ENCODE results near the gene SPANXB1. TPM values are rescaled to one million over a fixed set of nuclear protein-coding genes. Genes with fewer than 3 reads are reported as not detected.
"Not testable (repeated sequence)": the region's sequence is repeated elsewhere in the genome, so short reads cannot be mapped to it uniquely, and the experiment has no call there.

Gene SPANXB1, protein sequence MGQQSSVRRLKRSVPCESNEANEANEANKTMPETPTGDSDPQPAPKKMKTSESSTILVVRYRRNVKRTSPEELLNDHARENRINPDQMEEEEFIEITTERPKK
- not detected for total RNA-seq
- 0.41 TPM for polyA plus RNA-seq
- long read RNA-seq, donor 1, result 0 reads
- long read RNA-seq, donor 2, result 0 reads
- long read RNA-seq, donor 3, result 0 reads
- long read RNA-seq, donor 4, result 0 reads
- long read RNA-seq, donor 5, result 0 reads
- long read RNA-seq, donor 6, result 0 reads
- long read RNA-seq, donor 7, result 0 reads
- long read RNA-seq, donor 8, result 0 reads
- long read RNA-seq, donor 9, result 0 reads
- long read RNA-seq, donor 10, result 0 reads

GRCh38 chrX:141002568-141002967, at the start of gene SPANXB1:
Gene SPANXB1 (plus strand): TSS chrX:141002594. CDS start chrX:141002694, 100 bp downstream.
- peak in 2 of 9 donors; percentile 0 to 7 for DNase-seq (ENCODE audit: low read depth in 6 of 9, low spot score in 9 of 9)
- not testable (repeated sequence) for H3K9me3 ChIP-seq (ENCODE audit: control insufficient read depth in 2 of 2, insufficient read depth in 1 of 2, low read length in 1 of 2); H3K36me3 ChIP-seq (ENCODE audit: control insufficient read depth in 2 of 2, insufficient read depth in 2 of 2, low read length in 1 of 2); H3K4me3 ChIP-seq (ENCODE audit: low read length in 2 of 2); H3K27me3 ChIP-seq (ENCODE audit: control insufficient read depth in 2 of 2, insufficient read depth in 1 of 2, low read length in 1 of 2); H3K27ac ChIP-seq (ENCODE audit: low read depth in 1 of 2, low read length in 1 of 2); H3K4me1 ChIP-seq (ENCODE audit: control insufficient read depth in 2 of 2, insufficient read depth in 2 of 2, low read length in 2 of 2)
- whole genome bisulfite sequencing, result 96% methylated on average over 13 of the region's 13 CpGs

DNA sequence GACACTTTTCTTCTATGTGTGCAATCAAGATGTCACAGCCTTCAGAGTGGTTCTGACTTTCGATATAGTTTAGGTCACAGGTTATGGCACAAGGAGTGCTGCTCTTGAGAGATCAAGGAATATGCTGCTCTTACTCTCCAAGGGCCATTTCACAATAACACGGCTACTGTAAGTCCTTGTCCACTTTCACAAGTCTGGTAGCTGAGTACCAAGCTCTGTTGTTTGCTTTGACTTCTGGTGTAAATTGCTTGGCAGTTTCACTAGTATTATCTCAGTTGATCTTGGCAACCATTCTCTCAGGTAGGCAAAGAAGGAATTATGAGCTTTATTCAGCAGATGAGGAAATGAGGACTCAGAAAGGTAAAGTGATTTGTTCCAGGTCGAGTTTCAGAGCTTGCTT, 35.4 kb upstream of the SPANXB1 start:
- Histone ChIP-seq H3K27ac (ENCODE audit: low read depth in 1 of 2, low read length in 1 of 2) (no peak overlapping the region), H3K4me1 (ENCODE audit: control insufficient read depth in 2 of 2, insufficient read depth in 2 of 2, low read length in 2 of 2) (no peaks in the 10 kb centered on the region), H3K4me3 (ENCODE audit: low read length in 2 of 2) (no peak overlapping the region), H3K9me3 (ENCODE audit: control insufficient read depth in 2 of 2, insufficient read depth in 1 of 2, low read length in 1 of 2) (no peaks in the 10 kb centered on the region), H3K27me3 (ENCODE audit: control insufficient read depth in 2 of 2, insufficient read depth in 1 of 2, low read length in 1 of 2) (no peaks in the 10 kb centered on the region), H3K36me3 (ENCODE audit: control insufficient read depth in 2 of 2, insufficient read depth in 2 of 2, low read length in 1 of 2) (no peaks in the 10 kb centered on the region)
- no peak for DNase-seq (ENCODE audit: low read depth in 6 of 9, low spot score in 9 of 9)
- 82% methylated on average over 3 of the region's 3 CpGs for WGBS

DNA sequence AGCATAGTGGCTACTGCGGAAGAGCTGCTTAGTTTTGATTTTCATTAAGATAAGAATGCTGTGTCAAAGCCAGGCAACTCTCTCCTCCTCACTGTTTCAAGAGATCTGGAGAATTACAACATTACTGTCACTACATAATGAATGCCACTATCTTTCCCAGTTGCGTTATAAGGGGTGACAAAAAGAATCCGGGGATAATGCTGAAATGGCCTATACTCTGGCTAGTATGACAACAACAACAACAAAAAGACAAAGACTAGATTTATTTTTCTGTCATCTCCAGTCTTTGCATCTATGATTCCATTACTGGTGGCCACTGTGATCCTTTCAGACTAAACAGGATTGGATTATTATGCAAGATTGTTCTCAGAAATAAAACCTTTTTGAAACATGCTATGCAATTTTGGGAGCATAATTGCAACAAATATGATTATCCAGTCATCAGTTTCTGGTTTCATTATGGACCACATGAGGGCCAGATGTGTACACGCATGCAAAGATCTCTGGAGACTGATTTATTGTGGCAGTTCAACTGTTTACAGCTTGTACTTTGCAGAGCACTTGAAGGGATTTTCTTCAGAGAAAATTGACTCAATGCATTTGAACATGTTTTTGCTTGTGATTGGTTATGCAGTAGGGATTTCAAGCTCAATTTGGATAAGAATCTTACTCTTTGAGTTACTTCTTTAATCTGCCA, 31.1 kb upstream of the SPANXB1 start:
- no peak overlapping the region for H3K27ac ChIP-seq (ENCODE audit: low read depth in 1 of 2, low read length in 1 of 2)
- no peaks in the 10 kb centered on the region for H3K27me3 ChIP-seq (ENCODE audit: control insufficient read depth in 2 of 2, insufficient read depth in 1 of 2, low read length in 1 of 2)
- 89% methylated on average over 4 of the region's 4 CpGs for WGBS
- no peaks in the 10 kb centered on the region for H3K36me3 ChIP-seq (ENCODE audit: control insufficient read depth in 2 of 2, insufficient read depth in 2 of 2, low read length in 1 of 2)
- H3K4me1 ChIP-seq (ENCODE audit: control insufficient read depth in 2 of 2, insufficient read depth in 2 of 2, low read length in 2 of 2), result no peaks in the 10 kb centered on the region
- no peaks in the 10 kb centered on the region for H3K9me3 ChIP-seq (ENCODE audit: control insufficient read depth in 2 of 2, insufficient read depth in 1 of 2, low read length in 1 of 2)
- DNase-seq (ENCODE audit: low read depth in 6 of 9, low spot score in 9 of 9), result no peak
- H3K4me3 ChIP-seq (ENCODE audit: low read length in 2 of 2), result no peak overlapping the region

DNA sequence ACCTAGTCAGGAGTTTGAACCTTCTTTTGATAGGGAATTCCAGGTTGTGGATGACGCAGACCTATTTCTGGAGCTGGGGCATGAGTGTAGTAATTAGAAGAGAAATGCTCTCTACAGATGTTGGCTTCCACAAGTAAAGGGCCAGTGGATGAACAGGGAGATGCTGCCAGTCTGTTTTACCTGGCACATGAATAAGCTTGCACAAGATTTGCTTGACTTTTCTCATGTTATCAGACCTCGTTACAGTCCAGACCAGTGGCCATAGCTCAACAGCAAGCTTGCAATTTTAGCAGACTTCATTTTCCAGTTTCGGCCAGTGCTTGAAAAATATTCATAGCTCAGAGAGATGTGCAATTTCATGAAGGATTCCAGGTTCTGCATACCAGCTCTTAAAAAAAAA, 26.9 kb upstream of the SPANXB1 start:
- H3K27ac ChIP-seq (ENCODE audit: low read depth in 1 of 2, low read length in 1 of 2), result no peak overlapping the region
- no peaks in the 10 kb centered on the region for H3K27me3 ChIP-seq (ENCODE audit: control insufficient read depth in 2 of 2, insufficient read depth in 1 of 2, low read length in 1 of 2)
- no peak for DNase-seq (ENCODE audit: low read depth in 6 of 9, low spot score in 9 of 9)
- no peaks in the 10 kb centered on the region for H3K36me3 ChIP-seq (ENCODE audit: control insufficient read depth in 2 of 2, insufficient read depth in 2 of 2, low read length in 1 of 2)
- no peak overlapping the region for H3K4me3 ChIP-seq (ENCODE audit: low read length in 2 of 2)
- no peaks in the 10 kb centered on the region for H3K4me1 ChIP-seq (ENCODE audit: control insufficient read depth in 2 of 2, insufficient read depth in 2 of 2, low read length in 2 of 2)
- H3K9me3 ChIP-seq (ENCODE audit: control insufficient read depth in 2 of 2, insufficient read depth in 1 of 2, low read length in 1 of 2), result no peaks in the 10 kb centered on the region
- 93% methylated on average over 3 of the region's 3 CpGs for WGBS

DNA sequence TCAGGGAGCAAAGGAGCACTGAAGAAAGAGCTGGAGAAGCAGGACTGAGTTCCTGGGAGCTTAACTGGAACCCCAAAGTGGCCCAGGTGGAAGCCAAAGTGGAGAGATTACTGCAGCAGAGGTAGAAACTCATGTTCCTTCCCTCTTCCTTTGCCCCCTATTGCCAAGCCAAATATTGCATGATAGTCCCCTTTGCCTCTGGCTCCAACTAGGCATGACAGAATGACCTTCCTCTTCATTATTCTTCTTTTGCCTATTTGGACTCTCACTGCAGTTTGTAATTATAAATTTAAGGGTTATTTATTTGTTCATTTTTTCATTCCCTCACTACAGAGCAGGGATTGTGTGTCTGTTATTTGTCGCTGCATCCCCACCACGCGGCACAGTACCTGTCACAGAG, 22.1 kb upstream of the SPANXB1 start:
- Histone ChIP-seq H3K27me3 (ENCODE audit: control insufficient read depth in 2 of 2, insufficient read depth in 1 of 2, low read length in 1 of 2) (no peaks in the 10 kb centered on the region), H3K9me3 (ENCODE audit: control insufficient read depth in 2 of 2, insufficient read depth in 1 of 2, low read length in 1 of 2) (no peaks in the 10 kb centered on the region), H3K36me3 (ENCODE audit: control insufficient read depth in 2 of 2, insufficient read depth in 2 of 2, low read length in 1 of 2) (no peaks in the 10 kb centered on the region), H3K4me3 (ENCODE audit: low read length in 2 of 2) (no peak overlapping the region), H3K27ac (ENCODE audit: low read depth in 1 of 2, low read length in 1 of 2) (no peak overlapping the region), H3K4me1 (ENCODE audit: control insufficient read depth in 2 of 2, insufficient read depth in 2 of 2, low read length in 2 of 2) (no peaks in the 10 kb centered on the region)
- DNase-seq (ENCODE audit: low read depth in 6 of 9, low spot score in 9 of 9), result no peak
- WGBS, result 97% methylated on average over 3 of the region's 3 CpGs

DNA sequence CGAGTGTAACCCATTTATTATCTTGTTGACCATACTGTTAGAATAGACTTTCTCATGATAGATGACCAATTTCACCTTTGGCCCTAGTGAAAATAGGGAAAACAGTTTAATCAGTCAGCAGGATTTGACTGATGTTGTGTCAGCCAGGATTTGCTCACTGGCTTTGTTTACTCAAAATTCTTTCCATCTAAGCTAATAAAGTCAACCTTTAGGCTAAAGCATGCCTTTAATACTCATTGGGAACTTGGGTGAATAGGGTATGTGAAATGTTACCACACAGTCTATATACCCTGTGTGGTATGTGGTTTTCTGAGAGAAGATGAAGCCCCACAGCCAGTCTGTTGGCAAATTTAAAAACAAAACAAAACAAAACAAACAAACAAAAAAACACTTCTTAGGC, 18.7 kb upstream of the SPANXB1 start:
- DNase-seq (ENCODE audit: low read depth in 6 of 9, low spot score in 9 of 9), result no peak
- WGBS, result 90% methylated on average over 1 of the region's 1 CpG
- no peak overlapping the region for H3K4me3 ChIP-seq (ENCODE audit: low read length in 2 of 2)
- no peaks in the 10 kb centered on the region for H3K27me3 ChIP-seq (ENCODE audit: control insufficient read depth in 2 of 2, insufficient read depth in 1 of 2, low read length in 1 of 2)
- no peaks in the 10 kb centered on the region for H3K36me3 ChIP-seq (ENCODE audit: control insufficient read depth in 2 of 2, insufficient read depth in 2 of 2, low read length in 1 of 2)
- no peaks in the 10 kb centered on the region for H3K9me3 ChIP-seq (ENCODE audit: control insufficient read depth in 2 of 2, insufficient read depth in 1 of 2, low read length in 1 of 2)
- H3K27ac ChIP-seq (ENCODE audit: low read depth in 1 of 2, low read length in 1 of 2), result no peak overlapping the region
- H3K4me1 ChIP-seq (ENCODE audit: control insufficient read depth in 2 of 2, insufficient read depth in 2 of 2, low read length in 2 of 2), result no peaks in the 10 kb centered on the region

DNA sequence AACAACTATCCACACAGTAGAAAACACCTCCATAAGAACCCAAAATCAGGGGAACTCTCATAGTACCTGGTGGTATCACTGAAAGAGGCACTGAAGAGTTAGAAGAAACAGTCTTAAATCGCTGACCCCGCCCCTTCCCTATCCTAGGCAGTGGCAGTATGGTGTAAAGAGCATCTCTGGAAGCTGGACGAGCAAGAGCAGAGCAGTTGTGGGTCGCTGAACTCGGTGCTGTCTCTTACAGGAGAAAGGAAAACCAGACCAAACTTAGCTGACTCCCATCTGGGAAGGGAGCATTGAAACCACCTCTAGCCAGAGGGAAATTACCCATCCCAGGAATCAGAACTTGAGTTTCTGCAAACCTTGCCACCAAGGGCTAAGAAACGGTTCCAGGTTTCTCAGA, 2.8 kb downstream of the SPANXB1 start:
- H3K27ac ChIP-seq (ENCODE audit: low read depth in 1 of 2, low read length in 1 of 2); DNase-seq (ENCODE audit: low read depth in 6 of 9, low spot score in 9 of 9); H3K4me3 ChIP-seq (ENCODE audit: low read length in 2 of 2); H3K4me1 ChIP-seq (ENCODE audit: control insufficient read depth in 2 of 2, insufficient read depth in 2 of 2, low read length in 2 of 2); H3K36me3 ChIP-seq (ENCODE audit: control insufficient read depth in 2 of 2, insufficient read depth in 2 of 2, low read length in 1 of 2); H3K9me3 ChIP-seq (ENCODE audit: control insufficient read depth in 2 of 2, insufficient read depth in 1 of 2, low read length in 1 of 2); H3K27me3 ChIP-seq (ENCODE audit: control insufficient read depth in 2 of 2, insufficient read depth in 1 of 2, low read length in 1 of 2): not testable (repeated sequence)
- WGBS, result 91% methylated on average over 4 of the region's 6 CpGs

DNA sequence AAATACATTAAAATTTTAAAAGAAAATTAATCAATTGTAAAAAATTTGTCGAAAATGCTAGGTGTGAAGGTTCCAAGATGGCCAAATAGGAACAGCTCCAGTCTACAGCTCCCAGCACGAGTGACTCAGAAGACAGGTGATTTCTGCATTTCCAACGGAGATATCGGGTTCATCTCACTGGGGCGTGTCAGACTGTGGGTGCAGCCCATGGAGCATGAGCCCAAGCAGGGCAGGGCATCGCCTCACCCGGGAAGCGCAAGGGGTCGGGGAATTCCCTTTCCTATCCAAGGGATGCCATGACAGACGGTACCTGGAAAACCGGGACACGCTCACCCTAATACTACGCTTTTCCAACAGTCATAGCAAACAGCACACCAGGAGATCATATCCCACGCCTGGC, 41.9 kb downstream of the SPANXB1 start:
- not testable (repeated sequence) for H3K27me3 ChIP-seq (ENCODE audit: control insufficient read depth in 2 of 2, insufficient read depth in 1 of 2, low read length in 1 of 2); H3K4me3 ChIP-seq (ENCODE audit: low read length in 2 of 2); H3K9me3 ChIP-seq (ENCODE audit: control insufficient read depth in 2 of 2, insufficient read depth in 1 of 2, low read length in 1 of 2); H3K36me3 ChIP-seq (ENCODE audit: control insufficient read depth in 2 of 2, insufficient read depth in 2 of 2, low read length in 1 of 2); DNase-seq (ENCODE audit: low read depth in 6 of 9, low spot score in 9 of 9); H3K4me1 ChIP-seq (ENCODE audit: control insufficient read depth in 2 of 2, insufficient read depth in 2 of 2, low read length in 2 of 2); H3K27ac ChIP-seq (ENCODE audit: low read depth in 1 of 2, low read length in 1 of 2)
- 93% methylated on average over 5 of the region's 14 CpGs for WGBS

DNA sequence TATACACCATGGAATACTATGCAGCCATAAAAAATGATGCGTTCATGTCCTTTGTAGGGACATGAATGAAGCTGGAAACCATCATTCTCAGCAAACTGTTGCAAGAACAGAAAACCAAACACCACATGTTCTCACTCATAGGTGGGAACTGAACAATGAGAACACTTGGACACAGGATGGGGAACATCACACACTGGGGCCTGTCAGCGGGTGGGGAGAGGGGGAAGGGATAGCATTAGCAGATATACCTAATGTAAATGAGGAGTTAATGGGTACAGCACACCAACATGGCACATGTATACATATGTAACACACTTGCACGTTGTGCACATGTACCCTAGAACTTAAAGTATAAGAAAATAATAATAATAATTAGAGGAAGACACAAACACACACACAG, 47.5 kb downstream of the SPANXB1 start:
- DNase-seq (ENCODE audit: low read depth in 6 of 9, low spot score in 9 of 9); H3K9me3 ChIP-seq (ENCODE audit: control insufficient read depth in 2 of 2, insufficient read depth in 1 of 2, low read length in 1 of 2); H3K27ac ChIP-seq (ENCODE audit: low read depth in 1 of 2, low read length in 1 of 2); H3K27me3 ChIP-seq (ENCODE audit: control insufficient read depth in 2 of 2, insufficient read depth in 1 of 2, low read length in 1 of 2); H3K4me3 ChIP-seq (ENCODE audit: low read length in 2 of 2); H3K36me3 ChIP-seq (ENCODE audit: control insufficient read depth in 2 of 2, insufficient read depth in 2 of 2, low read length in 1 of 2); H3K4me1 ChIP-seq (ENCODE audit: control insufficient read depth in 2 of 2, insufficient read depth in 2 of 2, low read length in 2 of 2): not testable (repeated sequence)
- WGBS, result 97% methylated on average over 3 of the region's 3 CpGs

Measured in thymus (tissue), 14 donors.